IPS-18c (cell line): ENCODE results near the gene MARCHF2.
"Not testable (repeated sequence)": the region's sequence is repeated elsewhere in the genome, so short reads cannot be mapped to it uniquely, and the experiment has no call there.

ENCODE experiments used
- H3K4me3 ChIP-seq: 2 replicates; pipeline ENCODE4 v1.7.0; 2013; ENCODE audit warnings: low read depth, mild to moderate bottlenecking, low read length, moderate library complexity; ENCODE audit not compliant: insufficient read depth
- H3K9me3 ChIP-seq: one replicate; pipeline ENCODE4 v1.6.1; 2013; ENCODE audit warnings: mild to moderate bottlenecking, low read length, moderate library complexity; ENCODE audit not compliant: control insufficient read depth, insufficient read depth

Gene MARCHF2

GRCh38 chr19:8385103-8385502, 28.0 kb upstream of the MARCHF2 start:
- H3K9me3 ChIP-seq, H3K4me3 ChIP-seq: not testable (repeated sequence)

GRCh38 chr19:8385566-8385965, 27.5 kb upstream of the MARCHF2 start:
- H3K9me3 ChIP-seq, H3K4me3 ChIP-seq: not testable (repeated sequence)

- H3K4me3 ChIP-seq, H3K9me3 ChIP-seq: not testable (repeated sequence)
Observed at GRCh38 chr19:8386419-8386818, 26.7 kb upstream of the MARCHF2 start.

DNA sequence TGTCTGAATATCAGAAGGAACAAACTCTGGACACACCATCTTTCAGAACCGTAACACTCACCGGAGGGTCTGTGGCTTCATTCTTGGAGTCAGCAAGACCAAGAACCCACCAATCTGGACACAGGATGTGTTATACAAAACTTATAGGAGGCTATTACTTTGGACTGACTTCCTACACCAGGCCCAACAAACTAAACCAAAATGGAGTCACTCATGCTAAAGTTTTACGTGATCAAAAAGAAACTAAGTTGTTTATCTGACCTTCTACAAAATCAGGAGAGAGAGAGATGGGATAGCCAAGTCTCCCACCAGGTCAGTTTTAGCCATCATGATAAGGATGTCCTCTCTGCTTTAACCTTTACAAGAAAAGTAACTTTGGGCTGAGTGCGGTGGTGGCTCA, 26.1 kb upstream of the MARCHF2 start:
- Histone ChIP-seq H3K9me3 (no peaks in the 10 kb centered on the region), H3K4me3 (no peak overlapping the region)

DNA sequence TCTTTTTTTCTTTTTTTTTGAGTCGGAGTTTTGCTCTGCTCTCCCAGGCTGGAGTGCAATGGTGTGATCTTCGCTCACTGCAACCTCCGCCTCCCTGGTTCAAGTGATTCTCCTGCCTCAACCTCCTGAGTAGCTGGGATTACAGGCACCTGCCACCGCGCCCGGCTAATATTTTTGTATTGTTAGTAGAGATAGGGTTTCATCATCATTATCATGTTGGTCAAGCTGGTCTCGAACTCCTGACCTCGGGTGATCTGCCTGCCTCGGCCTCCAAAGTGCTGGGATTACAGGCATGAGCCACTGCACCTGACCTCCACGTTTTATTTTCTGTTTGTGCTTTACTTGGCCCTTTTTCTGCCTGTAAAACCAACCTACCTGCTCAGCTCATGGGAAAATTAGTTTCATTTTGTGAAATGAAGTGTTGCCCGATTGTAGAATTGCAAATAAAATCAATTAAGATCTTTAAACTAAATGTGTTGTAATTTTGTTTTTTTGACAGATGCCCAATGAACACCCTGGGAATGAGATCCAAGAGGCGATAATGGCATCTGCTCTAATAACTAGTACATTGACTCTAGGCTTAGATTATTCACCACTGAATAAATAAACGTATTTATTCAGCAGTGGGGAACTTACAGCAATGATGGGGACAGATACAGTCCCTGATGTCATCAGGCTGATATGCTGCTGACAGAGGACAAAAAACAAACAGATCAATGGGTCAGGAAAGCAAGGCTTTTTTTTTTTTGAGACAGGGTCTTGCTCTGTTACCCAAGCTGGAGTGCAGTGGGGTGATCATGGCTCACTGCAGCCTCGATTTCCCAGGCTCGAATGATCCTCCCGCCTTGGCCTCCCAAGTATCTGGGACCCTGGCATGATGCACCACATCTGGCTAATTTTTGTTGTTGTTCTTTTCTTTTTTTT, 25.2 kb upstream of the MARCHF2 start:
- H3K4me3 ChIP-seq = no peak overlapping the region
- H3K9me3 ChIP-seq = no peaks in the 10 kb centered on the region

- H3K4me3 ChIP-seq = no peak overlapping the region
- no peaks in the 10 kb centered on the region for H3K9me3 ChIP-seq
Observed at GRCh38 chr19:8388612-8388958, 24.5 kb upstream of the MARCHF2 start.

GRCh38 chr19:8389891-8390616, 23.1 kb upstream of the MARCHF2 start, which contains the start of gene RAB11B:
Gene RAB11B, plus strand, starts transcription at chr19:8390360. Its CDS starts 57 bp downstream, at chr19:8390417.
- Histone ChIP-seq H3K9me3 (no peaks in the 10 kb centered on the region), H3K4me3 (peak within 1 kb of the TSS; percentile 99)

DNA sequence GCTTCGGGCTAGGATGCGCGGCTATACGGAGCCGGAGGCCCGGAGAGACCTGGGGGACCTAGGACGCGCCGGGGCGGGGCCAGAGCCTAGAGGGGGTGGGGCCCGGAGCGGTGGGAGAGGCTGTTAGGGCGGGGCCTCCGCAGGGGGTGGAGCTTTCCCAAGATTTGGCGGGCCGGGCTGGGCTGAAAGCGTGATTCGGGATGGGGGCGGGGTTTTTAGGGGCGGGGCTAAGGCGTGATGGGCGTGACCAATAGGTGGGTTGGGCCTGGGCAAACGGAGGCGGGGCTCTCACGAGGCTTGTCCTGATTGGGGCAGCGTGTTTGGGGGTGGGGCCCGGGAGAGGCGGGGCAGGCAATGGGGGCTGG, 22.5 kb upstream of the MARCHF2 start:
- Histone ChIP-seq H3K4me3 (peak overlapping the region; percentile 99), H3K9me3 (no peaks in the 10 kb centered on the region)

- H3K4me3 ChIP-seq = peak overlapping the region; percentile 28
- no peaks in the 10 kb centered on the region for H3K9me3 ChIP-seq
Observed at GRCh38 chr19:8391198-8392016, 21.7 kb upstream of the MARCHF2 start.

- H3K4me3 ChIP-seq = no peak overlapping the region
Observed at GRCh38 chr19:8392017-8392591, 21.0 kb upstream of the MARCHF2 start.

DNA sequence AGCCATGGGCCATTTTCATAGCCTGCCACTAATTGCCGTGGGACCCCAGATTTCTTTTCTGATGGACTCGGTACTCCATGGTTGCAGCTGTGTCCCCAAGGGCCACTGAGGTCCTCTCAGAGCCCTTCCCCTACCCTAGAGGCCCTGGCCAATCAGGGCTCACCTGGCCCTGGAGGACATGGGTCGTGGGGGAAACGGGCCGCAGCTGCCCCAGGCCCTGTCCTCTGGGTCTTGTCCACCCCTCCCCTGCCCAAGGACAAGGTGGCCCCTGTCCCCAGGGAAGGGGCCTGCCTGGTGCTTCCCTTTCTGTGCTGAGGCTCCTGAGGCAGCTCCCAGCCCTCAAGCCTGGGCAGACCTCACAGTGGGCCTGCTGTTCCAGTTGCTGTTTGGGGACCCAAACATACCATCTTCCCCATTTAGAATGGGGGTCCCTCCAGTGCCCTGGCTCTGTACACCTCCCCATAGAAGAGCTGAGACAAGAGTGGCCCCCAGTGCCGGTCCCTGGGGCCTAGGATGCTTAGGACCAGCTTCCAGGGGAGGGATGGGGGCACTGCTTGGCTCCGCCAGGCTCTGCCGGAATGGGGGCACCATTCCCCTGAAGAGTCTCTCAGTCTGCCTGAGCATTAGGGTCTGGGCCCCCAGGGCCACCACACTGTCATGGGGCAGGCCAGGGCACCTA, 19.8 kb upstream of the MARCHF2 start:
- Histone ChIP-seq H3K4me3 (no peak overlapping the region), H3K9me3 (no peaks in the 10 kb centered on the region)

More at GRCh38 chr19:8392017-8392591, 21.0 kb upstream of the MARCHF2 start:
- H3K9me3 ChIP-seq = no peaks in the 10 kb centered on the region

GRCh38 chr19:8393871-8394250, 19.2 kb upstream of the MARCHF2 start:
- H3K4me3 ChIP-seq = no peak overlapping the region
- no peaks in the 10 kb centered on the region for H3K9me3 ChIP-seq

DNA sequence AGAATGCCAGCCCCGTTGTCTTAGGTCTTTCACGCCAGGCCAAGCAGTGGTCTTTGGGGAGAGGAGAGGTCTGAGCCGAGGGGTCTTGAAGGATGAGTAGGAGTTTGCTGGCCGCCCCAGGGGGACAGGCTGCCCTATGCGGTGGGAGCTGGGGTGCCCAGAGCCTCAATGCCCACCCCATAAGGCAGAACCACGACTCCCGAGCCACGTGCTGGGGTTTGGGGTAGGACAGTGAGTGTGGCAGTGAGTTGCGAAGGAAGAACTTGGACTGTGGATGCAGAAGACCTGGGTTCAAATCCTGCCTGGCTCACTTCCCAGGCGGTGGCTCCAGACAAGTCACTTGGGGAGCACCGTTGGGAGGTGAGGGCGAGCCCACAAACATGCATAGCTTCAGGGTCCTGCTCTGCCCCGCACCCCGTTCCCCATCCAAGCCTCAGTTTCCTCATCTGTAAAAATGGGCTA, 17.5 kb upstream of the MARCHF2 start:
- H3K9me3 ChIP-seq = no peaks in the 10 kb centered on the region
- H3K4me3 ChIP-seq = no peak overlapping the region

- Histone ChIP-seq H3K9me3 (no peaks in the 10 kb centered on the region), H3K4me3 (no peak overlapping the region)
Observed at GRCh38 chr19:8396185-8396562, 16.9 kb upstream of the MARCHF2 start.

DNA sequence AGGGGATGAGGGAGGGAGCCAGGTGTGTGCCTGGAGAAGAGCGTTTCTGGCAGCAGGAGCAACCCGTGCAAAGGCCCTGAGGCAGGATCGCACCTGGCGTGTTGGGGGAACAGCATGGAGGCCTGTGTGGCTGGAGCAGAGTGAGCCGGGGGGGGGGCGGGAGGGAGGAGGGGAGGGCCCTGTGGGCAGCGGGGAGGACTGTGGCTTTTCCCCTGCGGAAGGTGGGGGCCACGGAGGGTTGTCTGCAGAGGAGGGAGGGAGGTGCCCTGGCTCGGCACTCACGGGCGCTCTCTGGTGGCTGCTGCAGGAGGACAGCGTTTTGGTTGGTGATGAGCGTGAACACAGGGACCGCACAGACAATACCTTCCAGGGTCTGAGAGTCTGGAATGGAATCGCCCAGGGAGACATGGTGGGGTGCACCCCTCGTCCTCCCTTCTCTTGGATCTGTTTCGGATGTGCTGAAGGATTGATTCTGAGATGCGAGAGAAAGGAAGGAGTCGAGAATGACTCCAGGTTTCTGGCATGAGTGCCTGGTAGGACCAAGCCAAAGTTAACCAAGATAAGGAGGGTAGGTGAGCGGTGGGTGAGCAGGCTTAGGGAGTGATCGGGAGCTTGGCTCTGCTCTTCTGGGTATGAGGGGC, 16.4 kb upstream of the MARCHF2 start:
- no peaks in the 10 kb centered on the region for H3K9me3 ChIP-seq
- no peak overlapping the region for H3K4me3 ChIP-seq

DNA sequence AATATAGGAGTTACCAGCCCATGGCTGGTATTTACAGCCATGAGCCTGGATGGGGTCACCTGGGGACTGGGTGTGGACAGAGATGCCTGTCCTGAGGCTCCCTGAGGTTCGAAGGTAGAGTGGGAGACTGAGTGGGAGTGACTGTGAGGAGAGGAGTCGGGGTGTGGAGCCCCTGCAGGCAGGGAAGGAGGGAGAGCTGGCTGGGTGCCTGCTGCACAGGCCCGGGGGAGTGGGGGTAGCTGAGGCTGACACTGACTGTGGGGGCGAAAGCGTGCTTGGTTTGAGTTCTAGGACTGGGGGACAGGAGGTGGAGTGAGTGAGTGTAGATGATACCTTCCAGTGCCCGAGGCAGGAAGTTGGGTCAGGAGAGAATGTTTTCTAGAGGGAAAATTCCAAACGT, 15.8 kb upstream of the MARCHF2 start:
- no peak overlapping the region for H3K4me3 ChIP-seq
- H3K9me3 ChIP-seq = no peaks in the 10 kb centered on the region
